ENCODE data around the gene TPM2. TPM values are rescaled to one million over a fixed set of nuclear protein-coding genes. Genes with fewer than 3 reads are reported as not detected.

Gene TPM2
- total and polyA plus RNA-seq, 9 of the 15 experiments (the other 6 are each of a cell fraction or from before 2014, with no cell fraction given) = 0.28 to 16.1 (median 4.5) TPM

- intact Hi-C loops (cut with micrococcal nuclease) (no loop called here), in situ Hi-C loops (cut with MboI) (no loop called here)
- Histone ChIP-seq H3K9me3 (replicated peaks; ENCODE audit: control insufficient read depth, insufficient read depth, low read depth, low read length) (no peaks in the 10 kb centered on the region), H3K36me3 (ENCODE audit: control insufficient read depth, insufficient read depth, low read length) (peaks cover 8% of the 10 kb centered on the region; the same call in 2 of the 3 replicates), H3K9me1 (ENCODE audit: control insufficient read depth, insufficient read depth, low read length) (no peaks in the 10 kb centered on the region), H3K4me1 (replicated peaks in 1 of 2; ENCODE audit: control insufficient read depth in 2 of 2, insufficient read depth in 2 of 2, low read length in 2 of 2) (peaks cover 12 to 23% of the 10 kb centered on the region in 2 experiments; a peak in 4 of 5 replicates), H2AFZ (ENCODE audit: low read depth, low read length) (peak overlapping the region; percentile 91), H3K79me2 (ENCODE audit: control insufficient read depth, insufficient read depth, low read length) (no peaks in the 10 kb centered on the region), H3K4me3 (peak overlapping the region; percentile 72), H4K20me1 (replicated peaks; ENCODE audit: control insufficient read depth, insufficient read depth, low read length) (no peaks in the 10 kb centered on the region), H3K9ac (ENCODE audit: insufficient read depth in 1 of 2, low read depth in 2 of 2, low read length in 2 of 2) (peak overlapping the region; percentile 73 to 92), H3K27ac (ENCODE audit: extremely low read depth, low read depth, low read length) (peak overlapping the region; percentile 86), H3K4me2 (ENCODE audit: insufficient read depth, low read length) (peak overlapping the region; percentile 89), H3K27me3 (ENCODE audit: control insufficient read depth in 2 of 2, insufficient read depth in 2 of 2, low read length in 2 of 2) (no peaks in the 10 kb centered on the region)
- 20% methylated on average over 6 of the region's 10 CpGs for WGBS (ENCODE audit: insufficient coverage, low coverage, missing lambda C conversion rate)
- CTCF ChIA-PET (ENCODE audit: low intra/inter-chr PET ratio) = no interaction called here
- ATAC-seq (peak; percentile 70; the same call in 2 of the 3 replicates), DNase-seq (ENCODE audit: extremely low read depth in 1 of 4, low spot score in 3 of 4) (no peak), FAIRE-seq (peak; percentile 11)
- TSS peak; percentile 76 for BruUV-seq (replicated peaks)
- POLR2A ChIA-PET = interaction anchor here (0.6 to 1.9 kb wide), 10 partner anchors 12 to 50 kb away, joined by 3 to 10 read pairs (median 4); partner anchors contain the start of genes CREB3 and TLN1
- TF ChIP-seq NR2C2 (CRISPR knock-in tag; IDR thresholded peaks at IDR 0.05) (no peak), NR2C2 (tag; IDR thresholded peaks at IDR 0.05) (no peak), MCM3 (IDR thresholded peaks at IDR 0.05) (no peak), NR3C1 (CRISPR knock-in tag; IDR thresholded peaks at IDR 0.05) (no peak), ZNF263 (CRISPR knock-in tag; IDR thresholded peaks at IDR 0.05; ENCODE audit: borderline replicate concordance) (no peak), BRD4 (IDR thresholded peaks at IDR 0.05) (no peak), NFXL1 (CRISPR knock-in tag; IDR thresholded peaks at IDR 0.05) (no peak), ZNF280B (CRISPR knock-in tag; IDR thresholded peaks at IDR 0.05) (no peak), SLC30A9 (CRISPR knock-in tag; IDR thresholded peaks at IDR 0.05) (no peak), SPI1 (IDR thresholded peaks at IDR 0.05; ENCODE audit: borderline replicate concordance, low read depth, low read length) (no peak), ARID2 (IDR thresholded peaks at IDR 0.05) (no peak), CCAR2 (IDR thresholded peaks at IDR 0.05; ENCODE audit: low read depth, low read length) (no peak), USF1 (CRISPR knock-in tag; IDR thresholded peaks at IDR 0.05) (no peak), TEAD4 (IDR thresholded peaks at IDR 0.05; ENCODE audit: low read length) (no peak), TEAD4 (CRISPR knock-in tag; IDR thresholded peaks at IDR 0.05; ENCODE audit: borderline replicate concordance) (no peak), ZNF518B (CRISPR knock-in tag; IDR thresholded peaks at IDR 0.05) (no peak), HDAC8 (tag; IDR thresholded peaks at IDR 0.05) (no peak), MEF2D (tag; conservative IDR thresholded peaks at IDR 0.05; ENCODE audit: low read depth) (no peak), FOXJ2 (tag; IDR thresholded peaks at IDR 0.05) (no peak)
These were observed 1.6 kb upstream of the TPM2 start for GRCh38 chr9:35691334-35691650.
